ENCODE measurements around the gene DPYD. TPM values are rescaled to one million over a fixed set of nuclear protein-coding genes. Genes with fewer than 3 reads are reported as not detected.

DPYD gene
- total and polyA plus RNA-seq, 4 donors, result 17.7 to 99.3 (median 74.4) TPM

DNA sequence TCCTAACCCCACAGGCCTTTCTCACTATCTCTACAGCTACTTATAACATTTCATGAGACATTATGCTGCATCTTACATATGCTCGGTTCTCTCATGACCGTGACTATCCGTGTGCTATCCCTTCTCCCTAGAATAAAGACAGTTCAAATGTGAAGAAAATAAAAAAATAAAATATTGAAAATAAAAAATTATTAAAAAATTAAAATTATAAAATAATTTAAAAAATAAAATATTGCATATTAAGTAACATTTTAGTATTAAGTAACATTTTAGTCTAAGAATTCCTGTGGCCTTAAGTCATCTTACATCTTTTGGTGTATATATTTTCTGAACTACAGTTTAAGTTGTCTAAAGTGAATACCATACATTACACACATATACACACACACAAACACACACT, 415.5 kb downstream of the DPYD start:
- H3K4me1 ChIP-seq (ENCODE audit: control insufficient read depth in 5 of 5, insufficient read depth in 5 of 5, low read length in 5 of 5), result peaks cover 0 to 17% (median 3%) of the 10 kb centered on the region in 5 donors
- no peak for DNase-seq
- ATAC-seq (ENCODE audit: insufficient read depth, low FRiP score), result no peak
- no peak overlapping the region for H3K9ac ChIP-seq (ENCODE audit: insufficient read depth in 1 of 2, low read length in 2 of 2)
- TF ChIP-seq, protein P1, sequence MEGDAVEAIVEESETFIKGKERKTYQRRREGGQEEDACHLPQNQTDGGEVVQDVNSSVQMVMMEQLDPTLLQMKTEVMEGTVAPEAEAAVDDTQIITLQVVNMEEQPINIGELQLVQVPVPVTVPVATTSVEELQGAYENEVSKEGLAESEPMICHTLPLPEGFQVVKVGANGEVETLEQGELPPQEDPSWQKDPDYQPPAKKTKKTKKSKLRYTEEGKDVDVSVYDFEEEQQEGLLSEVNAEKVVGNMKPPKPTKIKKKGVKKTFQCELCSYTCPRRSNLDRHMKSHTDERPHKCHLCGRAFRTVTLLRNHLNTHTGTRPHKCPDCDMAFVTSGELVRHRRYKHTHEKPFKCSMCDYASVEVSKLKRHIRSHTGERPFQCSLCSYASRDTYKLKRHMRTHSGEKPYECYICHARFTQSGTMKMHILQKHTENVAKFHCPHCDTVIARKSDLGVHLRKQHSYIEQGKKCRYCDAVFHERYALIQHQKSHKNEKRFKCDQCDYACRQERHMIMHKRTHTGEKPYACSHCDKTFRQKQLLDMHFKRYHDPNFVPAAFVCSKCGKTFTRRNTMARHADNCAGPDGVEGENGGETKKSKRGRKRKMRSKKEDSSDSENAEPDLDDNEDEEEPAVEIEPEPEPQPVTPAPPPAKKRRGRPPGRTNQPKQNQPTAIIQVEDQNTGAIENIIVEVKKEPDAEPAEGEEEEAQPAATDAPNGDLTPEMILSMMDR (IDR thresholded peaks at IDR 0.05; ENCODE audit: control extremely low read depth, extremely low read depth), result no peak
- H3K4me3 ChIP-seq, result no peak overlapping the region
- no peaks in the 10 kb centered on the region for H3K27me3 ChIP-seq (ENCODE audit: control insufficient read depth in 3 of 3, insufficient read depth in 3 of 3, low read length in 2 of 3)
- 97 to 100% methylated on average over 3 of the region's 3 CpGs for WGBS, 2 donors
- peaks cover 0 to 5% (median under 1%) of the 10 kb centered on the region in 4 donors for H3K36me3 ChIP-seq (ENCODE audit: control insufficient read depth in 4 of 4, insufficient read depth in 4 of 4, low read length in 4 of 4)
- no peak overlapping the region for H3K27ac ChIP-seq (ENCODE audit: low read depth in 1 of 2, low read length in 1 of 2)
- H3K9me3 ChIP-seq (ENCODE audit: control insufficient read depth in 4 of 4, insufficient read depth in 3 of 4, low read length in 3 of 4), result no peaks in the 10 kb centered on the region

- ATAC-seq (ENCODE audit: insufficient read depth, low FRiP score) (no peak), DNase-seq (no peak)
- no peak overlapping the region for H3K9ac ChIP-seq (ENCODE audit: insufficient read depth in 1 of 2, low read length in 2 of 2)
- H3K36me3 ChIP-seq (ENCODE audit: control insufficient read depth in 4 of 4, insufficient read depth in 4 of 4, low read length in 4 of 4), result peaks cover 0 to 1% (median 0%) of the 10 kb centered on the region in 4 donors
- no peaks in the 10 kb centered on the region for H3K9me3 ChIP-seq (ENCODE audit: control insufficient read depth in 4 of 4, insufficient read depth in 3 of 4, low read length in 3 of 4)
- H3K4me3 ChIP-seq, result no peak overlapping the region
- 88 to 91% methylated on average over 4 of the region's 4 CpGs for WGBS, 2 donors
- H3K4me1 ChIP-seq (ENCODE audit: control insufficient read depth in 5 of 5, insufficient read depth in 5 of 5, low read length in 5 of 5), result peaks cover 0 to 17% (median 0%) of the 10 kb centered on the region in 5 donors
- H3K27me3 ChIP-seq (ENCODE audit: control insufficient read depth in 3 of 3, insufficient read depth in 3 of 3, low read length in 2 of 3), result no peaks in the 10 kb centered on the region
- TF ChIP-seq, protein P1 (IDR thresholded peaks at IDR 0.05; ENCODE audit: control extremely low read depth, extremely low read depth), result no peak
- no peak overlapping the region for H3K27ac ChIP-seq (ENCODE audit: low read depth in 1 of 2, low read length in 1 of 2)
Observed at GRCh38 chr1:97502360-97502759, 418.5 kb downstream of the DPYD start.

GRCh38 chr1:97501628-97502027, 419.2 kb downstream of the DPYD start:
- H3K9ac ChIP-seq (ENCODE audit: insufficient read depth in 1 of 2, low read length in 2 of 2), result no peak overlapping the region
- TF ChIP-seq, protein P1 (IDR thresholded peaks at IDR 0.05; ENCODE audit: control extremely low read depth, extremely low read depth), result no peak
- H3K36me3 ChIP-seq (ENCODE audit: control insufficient read depth in 4 of 4, insufficient read depth in 4 of 4, low read length in 4 of 4), result peaks cover 0 to 1% (median 0%) of the 10 kb centered on the region in 4 donors
- H3K27ac ChIP-seq (ENCODE audit: low read depth in 1 of 2, low read length in 1 of 2), result no peak overlapping the region
- H3K27me3 ChIP-seq (ENCODE audit: control insufficient read depth in 3 of 3, insufficient read depth in 3 of 3, low read length in 2 of 3), result no peaks in the 10 kb centered on the region
- no peak for ATAC-seq (ENCODE audit: insufficient read depth, low FRiP score)
- H3K4me3 ChIP-seq, result no peak overlapping the region
- H3K4me1 ChIP-seq (ENCODE audit: control insufficient read depth in 5 of 5, insufficient read depth in 5 of 5, low read length in 5 of 5), result peaks cover 0 to 17% (median 0%) of the 10 kb centered on the region in 5 donors
- peak in 2 of 3 donors; percentile 25 to 34 for DNase-seq
- WGBS, 2 donors, result 90 to 91% methylated on average over 3 of the region's 3 CpGs
- no peaks in the 10 kb centered on the region for H3K9me3 ChIP-seq (ENCODE audit: control insufficient read depth in 4 of 4, insufficient read depth in 3 of 4, low read length in 3 of 4)

GRCh38 chr1:97500760-97501159, 420.1 kb downstream of the DPYD start:
- Histone ChIP-seq H3K4me3 (no peak overlapping the region), H3K9me3 (ENCODE audit: control insufficient read depth in 4 of 4, insufficient read depth in 3 of 4, low read length in 3 of 4) (no peaks in the 10 kb centered on the region), H3K4me1 (ENCODE audit: control insufficient read depth in 5 of 5, insufficient read depth in 5 of 5, low read length in 5 of 5) (peaks cover 0 to 17% (median 0%) of the 10 kb centered on the region in 5 donors), H3K9ac (ENCODE audit: insufficient read depth in 1 of 2, low read length in 2 of 2) (peak overlapping the region in 1 of 2 donors; percentile 23), H3K27me3 (ENCODE audit: control insufficient read depth in 3 of 3, insufficient read depth in 3 of 3, low read length in 2 of 3) (no peaks in the 10 kb centered on the region), H3K36me3 (ENCODE audit: control insufficient read depth in 4 of 4, insufficient read depth in 4 of 4, low read length in 4 of 4) (peaks cover 0 to 1% (median 0%) of the 10 kb centered on the region in 4 donors), H3K27ac (ENCODE audit: low read depth in 1 of 2, low read length in 1 of 2) (no peak overlapping the region)
- 84 to 86% methylated on average over 5 of the region's 5 CpGs for WGBS, 2 donors
- TF ChIP-seq, protein P1 (IDR thresholded peaks at IDR 0.05; ENCODE audit: control extremely low read depth, extremely low read depth), result no peak
- DNase-seq (peak in 2 of 3 donors; percentile 69 to 77), ATAC-seq (ENCODE audit: insufficient read depth, low FRiP score) (no peak)

Data from lung (tissue), 12 donors.